Fibroblast of villous mesenchyme (primary cell): ENCODE results near the gene CRISP3. TPM values are rescaled to one million over a fixed set of nuclear protein-coding genes. Genes with fewer than 3 reads are reported as not detected.

Experiments used
- DNase-seq: peaks from one replicate; pipeline ENCODE4 v3.0.0-alpha.2; 2010; ENCODE audit warnings: low read depth
- H3K4me3 ChIP-seq: 2 replicates; pipeline ENCODE4 v1.5.1; 2011; ENCODE audit warnings: low read depth, mild to moderate bottlenecking, low read length
- CTCF ChIP-seq: IDR thresholded peaks from 2 replicates; pipeline ENCODE4 v1.5.1; 2012; ENCODE audit warnings: low read depth, mild to moderate bottlenecking, low read length; ENCODE audit not compliant: insufficient read depth
- total RNA-seq: library from RNA; depleted of rRNA; stranded (reverse); fragments of >200 nt; gene quantifications from 2 replicates; pipeline ENCODE4 v1.2.3, GENCODE V29; 2012

The CRISP3 gene
- total RNA-seq, 1 donor: not detected

GRCh38 chr6:49775043-49775442, 30.9 kb upstream of the CRISP3 start:
- no peak overlapping the region for H3K4me3 ChIP-seq
- TF ChIP-seq CTCF: no peak

GRCh38 chr6:49772285-49772684, 28.1 kb upstream of the CRISP3 start:
- DNase-seq: no peak
- TF ChIP-seq CTCF: no peak
- H3K4me3 ChIP-seq: no peak overlapping the region

More at GRCh38 chr6:49775043-49775442, 30.9 kb upstream of the CRISP3 start:
- DNase-seq: no peak

DNA sequence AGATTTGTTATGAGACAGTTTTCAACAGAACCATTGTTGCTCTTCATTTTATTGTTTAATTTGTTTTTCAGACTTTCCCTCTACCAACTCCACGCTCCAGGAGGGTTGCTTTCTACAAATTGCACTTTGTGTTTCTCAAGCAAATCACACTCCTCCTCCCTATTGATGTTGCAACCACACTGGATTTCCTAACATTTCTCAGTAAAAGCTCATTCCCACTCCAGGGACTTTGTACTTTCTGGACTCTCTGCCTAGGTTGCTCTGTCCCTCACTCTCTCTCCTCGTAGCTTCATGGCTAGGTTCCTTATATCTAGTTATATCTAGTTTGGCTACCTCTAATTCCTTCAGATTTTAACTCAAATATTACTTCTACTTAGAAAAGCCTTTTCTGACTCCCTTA, 22.6 kb upstream of the CRISP3 start:
- TF ChIP-seq CTCF: no peak
- H3K4me3 ChIP-seq: no peak overlapping the region
- no peak for DNase-seq

- no peak for TF ChIP-seq CTCF
- no peak overlapping the region for H3K4me3 ChIP-seq
- no peak for DNase-seq
Observed at GRCh38 chr6:49764571-49765236, 20.5 kb upstream of the CRISP3 start.

DNA sequence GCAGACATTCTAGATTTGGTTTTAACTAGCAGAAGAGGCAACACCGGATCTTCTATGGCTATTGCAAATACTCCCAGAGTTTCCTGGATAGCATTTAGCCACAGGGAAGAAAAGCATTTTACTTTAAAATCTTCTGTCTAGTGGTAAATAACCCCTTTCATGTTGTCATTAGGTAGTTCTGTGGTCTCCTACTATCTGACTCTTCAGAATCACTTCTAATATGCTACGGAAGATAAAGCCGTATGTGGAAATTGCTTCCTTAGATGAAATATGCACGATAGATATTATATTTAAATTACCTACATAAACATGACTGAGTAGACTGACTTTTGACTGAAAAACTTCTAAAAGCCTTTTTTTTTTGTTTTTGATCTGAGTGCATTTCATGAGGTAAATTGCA, 759 bp downstream of the CRISP3 start:
- H3K4me3 ChIP-seq: no peak overlapping the region
- no peak for DNase-seq
- no peak for TF ChIP-seq CTCF

DNA sequence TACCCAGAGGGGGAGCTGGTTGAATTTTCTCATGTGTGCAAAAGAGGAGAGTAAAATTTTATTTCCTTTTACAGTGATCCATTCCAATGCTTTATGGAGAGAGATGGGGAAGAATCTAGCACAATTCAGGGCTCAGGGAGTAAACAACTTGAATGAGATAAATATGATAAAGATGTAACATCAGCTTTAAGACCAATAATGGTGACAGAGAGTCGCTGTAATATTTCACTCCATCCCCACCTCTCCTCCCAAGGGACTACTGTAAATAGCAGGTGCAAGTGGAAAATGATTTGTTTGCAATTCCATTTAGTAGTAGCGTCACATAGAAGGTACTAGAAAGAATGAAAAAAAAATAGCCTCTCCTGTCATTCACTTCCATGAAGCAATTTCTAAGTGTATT, 4.8 kb downstream of the CRISP3 start:
- DNase-seq: no peak
- no peak for TF ChIP-seq CTCF
- H3K4me3 ChIP-seq: no peak overlapping the region

- no peak overlapping the region for H3K4me3 ChIP-seq
- no peak for TF ChIP-seq CTCF
- no peak for DNase-seq
Observed at GRCh38 chr6:49736017-49736508, 8.1 kb downstream of the CRISP3 start.
